ENCODE data around the gene AUNIP. TPM values are rescaled to one million over a fixed set of nuclear protein-coding genes. Genes with fewer than 3 reads are reported as not detected.
A peak's percentile ranks its signal among the peaks of the same experiment; 100 is the strongest.

AUNIP gene
- total RNA-seq (ENCODE audit: unreplicated experiment): 1.3 TPM
- long read RNA-seq, partial matches to known transcripts: 0 of 4 reads
- long read RNA-seq, other reads (novel, unspliced or antisense): 0 of 4 reads

DNA sequence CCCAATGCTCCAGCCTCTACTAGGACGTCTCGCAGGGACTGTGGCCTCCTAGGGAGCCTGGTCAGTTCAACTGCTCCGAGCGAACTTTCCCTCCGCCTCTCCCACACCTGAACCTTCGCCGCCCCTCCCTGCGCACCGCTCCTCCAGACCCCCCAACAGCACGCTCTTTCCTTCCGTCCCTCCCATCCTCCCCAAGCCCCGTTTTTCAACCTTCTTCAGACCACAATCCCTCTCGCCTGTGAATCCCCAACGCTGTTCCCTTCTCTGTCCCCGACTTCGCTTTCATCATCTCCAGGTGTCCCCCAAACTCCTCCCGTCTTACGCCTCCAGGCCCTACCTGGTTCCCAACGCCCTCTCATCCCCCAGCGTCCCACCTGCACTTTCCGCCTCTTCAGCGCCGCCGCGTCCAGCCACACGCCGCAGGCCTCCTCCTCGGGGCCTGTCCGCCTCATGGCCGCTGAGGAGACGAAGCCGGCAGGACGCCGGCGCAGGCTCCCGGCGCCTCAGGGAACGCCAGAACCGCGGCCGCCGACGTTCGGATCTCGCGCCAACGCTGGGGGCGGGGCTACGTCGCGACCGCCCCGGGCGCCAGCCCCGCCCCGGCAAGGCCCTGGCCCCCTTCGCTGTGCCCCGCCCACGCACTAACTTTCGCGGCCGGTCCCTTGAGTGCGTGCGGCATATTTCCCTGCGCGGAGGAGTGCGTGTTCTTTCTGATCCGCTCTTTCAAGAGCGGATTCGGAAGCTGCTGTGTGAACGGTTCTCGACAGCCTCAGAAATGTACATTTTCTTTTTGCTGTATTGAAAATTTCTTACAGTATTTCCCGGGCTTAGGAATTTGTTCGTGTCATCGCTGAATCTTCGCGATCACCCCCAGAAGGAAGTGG lies at the start of gene AUNIP:
AUNIP (minus strand) TSS at position 552 of the 884 bp plus-strand sequence; CDS start at position 452, 100 bp downstream.
- Mint-ChIP-seq H3K9me3 (ENCODE audit: unreplicated experiment) (peaks cover 1% of the 10 kb centered on the region), H3K36me3 (ENCODE audit: unreplicated experiment) (peaks cover 5% of the 10 kb centered on the region), H3K27ac (ENCODE audit: unreplicated experiment) (peak within 1 kb of the TSS; percentile 10), H3K4me3 (ENCODE audit: unreplicated experiment) (peak within 1 kb of the TSS; percentile 91), H3K27me3 (ENCODE audit: unreplicated experiment) (peaks cover 5% of the 10 kb centered on the region), H3K4me1 (ENCODE audit: low read depth, unreplicated experiment) (no peaks in the 10 kb centered on the region)
- TF ChIP-seq, protein P1, sequence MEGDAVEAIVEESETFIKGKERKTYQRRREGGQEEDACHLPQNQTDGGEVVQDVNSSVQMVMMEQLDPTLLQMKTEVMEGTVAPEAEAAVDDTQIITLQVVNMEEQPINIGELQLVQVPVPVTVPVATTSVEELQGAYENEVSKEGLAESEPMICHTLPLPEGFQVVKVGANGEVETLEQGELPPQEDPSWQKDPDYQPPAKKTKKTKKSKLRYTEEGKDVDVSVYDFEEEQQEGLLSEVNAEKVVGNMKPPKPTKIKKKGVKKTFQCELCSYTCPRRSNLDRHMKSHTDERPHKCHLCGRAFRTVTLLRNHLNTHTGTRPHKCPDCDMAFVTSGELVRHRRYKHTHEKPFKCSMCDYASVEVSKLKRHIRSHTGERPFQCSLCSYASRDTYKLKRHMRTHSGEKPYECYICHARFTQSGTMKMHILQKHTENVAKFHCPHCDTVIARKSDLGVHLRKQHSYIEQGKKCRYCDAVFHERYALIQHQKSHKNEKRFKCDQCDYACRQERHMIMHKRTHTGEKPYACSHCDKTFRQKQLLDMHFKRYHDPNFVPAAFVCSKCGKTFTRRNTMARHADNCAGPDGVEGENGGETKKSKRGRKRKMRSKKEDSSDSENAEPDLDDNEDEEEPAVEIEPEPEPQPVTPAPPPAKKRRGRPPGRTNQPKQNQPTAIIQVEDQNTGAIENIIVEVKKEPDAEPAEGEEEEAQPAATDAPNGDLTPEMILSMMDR (IDR thresholded peaks at IDR 0.05; ENCODE audit: partially characterized antibody, unreplicated experiment): no peak
- peak; percentile 86 for DNase-seq

GRCh38 chr1:25909040-25909439 lies 49.8 kb upstream of the AUNIP start:
- no peaks in the 10 kb centered on the region for H3K36me3 Mint-ChIP-seq (ENCODE audit: unreplicated experiment)
- no peak for DNase-seq

DNA sequence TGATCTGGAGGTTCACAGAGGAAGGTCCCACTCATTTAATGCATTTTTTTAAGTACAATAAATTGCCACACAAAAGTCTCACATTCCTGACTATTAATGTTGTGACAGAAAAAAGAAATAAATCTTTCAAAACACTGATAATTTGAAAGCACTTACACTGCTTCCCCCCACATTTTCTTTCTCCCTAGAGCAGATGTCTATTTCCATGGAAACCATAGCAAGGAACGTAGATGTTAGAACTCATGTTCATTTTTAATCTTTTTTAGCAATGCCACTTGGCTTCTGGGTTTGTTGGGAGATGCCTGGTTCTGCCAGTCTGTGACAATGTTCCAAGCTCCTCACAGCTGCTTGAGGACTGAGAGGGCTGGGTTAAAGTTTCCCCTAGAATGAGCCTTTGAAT lies 48.9 kb upstream of the AUNIP start:
- H3K27ac Mint-ChIP-seq (ENCODE audit: unreplicated experiment): peak overlapping the region; percentile 99
- TF ChIP-seq, protein P1 (IDR thresholded peaks at IDR 0.05; ENCODE audit: partially characterized antibody, unreplicated experiment): no peak
- peak overlapping the region; percentile 32 for H3K4me3 Mint-ChIP-seq (ENCODE audit: unreplicated experiment)
- no peaks in the 10 kb centered on the region for H3K36me3 Mint-ChIP-seq (ENCODE audit: unreplicated experiment)
- H3K27me3 Mint-ChIP-seq (ENCODE audit: unreplicated experiment): peaks cover 21% of the 10 kb centered on the region
- H3K4me1 Mint-ChIP-seq (ENCODE audit: low read depth, unreplicated experiment): peaks cover 21% of the 10 kb centered on the region
- no peak for DNase-seq
- peaks cover 23% of the 10 kb centered on the region for H3K9me3 Mint-ChIP-seq (ENCODE audit: unreplicated experiment)

More at GRCh38 chr1:25909040-25909439, 49.8 kb upstream of the AUNIP start:
- Mint-ChIP-seq H3K27me3 (ENCODE audit: unreplicated experiment) (peaks cover 21% of the 10 kb centered on the region), H3K27ac (ENCODE audit: unreplicated experiment) (peak overlapping the region; percentile 57), H3K9me3 (ENCODE audit: unreplicated experiment) (peaks cover 23% of the 10 kb centered on the region), H3K4me1 (ENCODE audit: low read depth, unreplicated experiment) (peaks cover 19% of the 10 kb centered on the region), H3K4me3 (ENCODE audit: unreplicated experiment) (peak overlapping the region; percentile 57)
- TF ChIP-seq, protein P1 (IDR thresholded peaks at IDR 0.05; ENCODE audit: partially characterized antibody, unreplicated experiment): no peak

GRCh38 chr1:25907601-25908000 lies 48.3 kb upstream of the AUNIP start:
- no peaks in the 10 kb centered on the region for H3K36me3 Mint-ChIP-seq (ENCODE audit: unreplicated experiment)
- H3K4me3 Mint-ChIP-seq (ENCODE audit: unreplicated experiment): peak overlapping the region; percentile 88
- peak overlapping the region; percentile 99 for H3K27ac Mint-ChIP-seq (ENCODE audit: unreplicated experiment)
- peaks cover 23% of the 10 kb centered on the region for H3K4me1 Mint-ChIP-seq (ENCODE audit: low read depth, unreplicated experiment)
- H3K27me3 Mint-ChIP-seq (ENCODE audit: unreplicated experiment): peaks cover 21% of the 10 kb centered on the region
- peaks cover 24% of the 10 kb centered on the region for H3K9me3 Mint-ChIP-seq (ENCODE audit: unreplicated experiment)
- TF ChIP-seq, protein P1 (IDR thresholded peaks at IDR 0.05; ENCODE audit: partially characterized antibody, unreplicated experiment): no peak
- DNase-seq: no peak
